Astrocyte (in vitro differentiated cells and primary cell): ENCODE results near the gene CACNA1H. TPM values are rescaled to one million over a fixed set of nuclear protein-coding genes. Genes with fewer than 3 reads are reported as not detected.

Source experiments
- DNase-seq: peaks from one replicate; pipeline ENCODE4 v3.0.0-alpha.2; 2010; ENCODE audit warnings: low read depth
- FAIRE-seq: peaks from 2 replicates; lab custom pipeline; 2011; peaks lifted over from hg19 to GRCh38; lab: Jason Lieb, UNC
- H2AFZ ChIP-seq: 2 replicates; pipeline ENCODE4 v1.6.0; 2012; ENCODE audit warnings: low read depth, low read length, inconsistent platforms
- H3K27ac ChIP-seq: 2 replicates; pipeline ENCODE4 v1.5.1; 2011; ENCODE audit warnings: low read depth, low read length, inconsistent platforms
- H3K27me3 ChIP-seq: 2 replicates; pipeline ENCODE4 v1.6.0; 2011; ENCODE audit warnings: low read length, inconsistent platforms; ENCODE audit not compliant: insufficient read depth
- H3K36me3 ChIP-seq: 2 replicates; pipeline ENCODE4 v1.5.1; 2011; ENCODE audit warnings: low read length, inconsistent platforms; ENCODE audit not compliant: insufficient read depth
- H3K4me1 ChIP-seq: 2 replicates; pipeline ENCODE4 v1.5.1; 2011; ENCODE audit warnings: low read length, inconsistent platforms; ENCODE audit not compliant: insufficient read depth
- H3K4me2 ChIP-seq: 2 replicates; pipeline ENCODE4 v1.6.0; 2012; ENCODE audit warnings: low read length, inconsistent platforms
- H3K4me3 ChIP-seq: 2 replicates; pipeline ENCODE4 v1.5.1; 2011; ENCODE audit warnings: low read depth, mild to moderate bottlenecking, low read length, inconsistent platforms; ENCODE audit not compliant: insufficient read depth
- H3K79me2 ChIP-seq: 2 replicates; pipeline ENCODE4 v1.6.0; 2012; ENCODE audit warnings: mild to moderate bottlenecking, low read length, inconsistent platforms; ENCODE audit not compliant: insufficient read depth
- H3K9ac ChIP-seq: 2 replicates; pipeline ENCODE4 v1.6.0; 2012; ENCODE audit warnings: mild to moderate bottlenecking, low read length, inconsistent platforms
- H3K9me3 ChIP-seq: 2 replicates; pipeline ENCODE4 v1.5.1; 2012; ENCODE audit warnings: low read depth, mild to moderate bottlenecking, low read length, inconsistent platforms; ENCODE audit not compliant: insufficient read depth
- H4K20me1 ChIP-seq: 2 replicates; pipeline ENCODE4 v1.6.0; 2012; ENCODE audit warnings: low read length, inconsistent platforms; ENCODE audit not compliant: insufficient read depth
- H3K27ac Mint-ChIP-seq: one replicate; pipeline ENCODE4 v1.8.0; 2021; ENCODE audit warnings: mild to moderate bottlenecking, mixed read lengths; ENCODE audit not compliant: unreplicated experiment
- H3K27me3 Mint-ChIP-seq: one replicate; pipeline ENCODE4 v1.8.0; 2021; ENCODE audit warnings: low read depth, mixed read lengths; ENCODE audit not compliant: unreplicated experiment
- H3K36me3 Mint-ChIP-seq: one replicate; pipeline ENCODE4 v1.8.0; 2021; ENCODE audit warnings: low read depth, mixed read lengths; ENCODE audit not compliant: unreplicated experiment
- H3K4me1 Mint-ChIP-seq: one replicate; pipeline ENCODE4 v1.8.0; 2021; ENCODE audit warnings: low read depth, mixed read lengths; ENCODE audit not compliant: unreplicated experiment
- H3K4me3 Mint-ChIP-seq: one replicate; pipeline ENCODE4 v1.8.0; 2021; ENCODE audit warnings: mild to moderate bottlenecking, moderate library complexity, mixed read lengths; ENCODE audit not compliant: unreplicated experiment
- H3K9me3 Mint-ChIP-seq: one replicate; pipeline ENCODE4 v1.8.0; 2021; ENCODE audit warnings: mild to moderate bottlenecking, mixed read lengths; ENCODE audit not compliant: unreplicated experiment
- EZH2 ChIP-seq: IDR thresholded peaks from 2 replicates; pipeline ENCODE4 v1.6.1; 2012; ENCODE audit warnings: mild to moderate bottlenecking, low read length, inconsistent platforms; ENCODE audit not compliant: insufficient read depth
- total RNA-seq: library from RNA; stranded (reverse); gene quantifications from 2 replicates; pipeline ENCODE4 v1.2.1, GENCODE V29; 2021
- TF ChIP-seq, protein P1 (sequence below): IDR thresholded peaks from 2 replicates; pipeline ENCODE4 v1.5.1; 2011; ENCODE audit warnings: low read depth, mild to moderate bottlenecking, inconsistent platforms, low read length, moderate library complexity; ENCODE audit not compliant: insufficient read depth

CACNA1H gene
- total RNA-seq, 1 donor from 2014 or later, result 21.7 TPM

DNA sequence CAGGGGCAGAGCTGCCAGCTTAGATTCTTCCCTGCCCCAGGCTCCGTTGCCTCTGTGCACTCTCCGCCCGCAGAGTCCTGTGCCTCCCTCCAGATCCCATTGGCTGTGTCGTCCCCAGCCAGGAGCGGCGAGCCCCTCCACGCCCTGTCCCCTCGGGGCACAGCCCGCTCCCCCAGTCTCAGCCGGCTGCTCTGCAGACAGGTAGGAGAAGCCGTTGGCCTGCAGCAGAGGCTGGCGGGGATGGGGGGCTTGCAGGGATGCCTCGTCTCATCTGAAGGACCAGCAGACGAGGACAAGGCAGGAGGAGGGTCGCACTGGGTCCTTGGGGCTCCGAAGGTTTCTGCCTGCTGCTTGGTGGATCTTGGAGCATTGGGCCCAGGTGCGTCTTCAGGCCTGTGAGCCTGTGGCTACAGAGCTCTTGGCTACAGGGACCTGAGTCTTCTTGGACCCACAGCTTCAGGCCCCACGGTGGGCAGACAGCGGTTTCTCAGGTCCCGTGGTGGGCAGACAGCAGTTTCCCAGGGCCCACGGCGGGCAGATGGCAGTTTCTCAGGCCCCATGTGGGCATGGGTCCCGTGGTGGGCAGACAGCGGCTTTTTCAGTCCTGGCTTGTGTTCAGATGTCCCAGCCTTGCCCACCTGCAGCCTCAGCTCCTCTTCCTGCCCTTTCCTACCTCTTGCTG lies 66.2 kb downstream of the CACNA1H start:
- Histone ChIP-seq H2AFZ (no peak overlapping the region), H4K20me1 (no peaks in the 10 kb centered on the region), H3K4me1 (no peaks in the 10 kb centered on the region), H3K4me2 (no peak overlapping the region), H3K27ac (no peak overlapping the region), H3K27me3 (no peaks in the 10 kb centered on the region), H3K9me3 (no peaks in the 10 kb centered on the region), H3K4me3 (no peak overlapping the region), H3K9ac (no peak overlapping the region), H3K36me3 (no peaks in the 10 kb centered on the region), H3K79me2 (no peaks in the 10 kb centered on the region)
- Mint-ChIP-seq H3K27ac (no peak overlapping the region), H3K9me3 (no peaks in the 10 kb centered on the region), H3K4me3 (no peak overlapping the region), H3K27me3 (peaks cover 9% of the 10 kb centered on the region), H3K4me1 (no peaks in the 10 kb centered on the region), H3K36me3 (peaks cover 4% of the 10 kb centered on the region)
- DNase-seq (no peak), FAIRE-seq (no peak)
- TF ChIP-seq, protein P1, sequence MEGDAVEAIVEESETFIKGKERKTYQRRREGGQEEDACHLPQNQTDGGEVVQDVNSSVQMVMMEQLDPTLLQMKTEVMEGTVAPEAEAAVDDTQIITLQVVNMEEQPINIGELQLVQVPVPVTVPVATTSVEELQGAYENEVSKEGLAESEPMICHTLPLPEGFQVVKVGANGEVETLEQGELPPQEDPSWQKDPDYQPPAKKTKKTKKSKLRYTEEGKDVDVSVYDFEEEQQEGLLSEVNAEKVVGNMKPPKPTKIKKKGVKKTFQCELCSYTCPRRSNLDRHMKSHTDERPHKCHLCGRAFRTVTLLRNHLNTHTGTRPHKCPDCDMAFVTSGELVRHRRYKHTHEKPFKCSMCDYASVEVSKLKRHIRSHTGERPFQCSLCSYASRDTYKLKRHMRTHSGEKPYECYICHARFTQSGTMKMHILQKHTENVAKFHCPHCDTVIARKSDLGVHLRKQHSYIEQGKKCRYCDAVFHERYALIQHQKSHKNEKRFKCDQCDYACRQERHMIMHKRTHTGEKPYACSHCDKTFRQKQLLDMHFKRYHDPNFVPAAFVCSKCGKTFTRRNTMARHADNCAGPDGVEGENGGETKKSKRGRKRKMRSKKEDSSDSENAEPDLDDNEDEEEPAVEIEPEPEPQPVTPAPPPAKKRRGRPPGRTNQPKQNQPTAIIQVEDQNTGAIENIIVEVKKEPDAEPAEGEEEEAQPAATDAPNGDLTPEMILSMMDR, result no peak
- TF ChIP-seq EZH2, result no peak

DNA sequence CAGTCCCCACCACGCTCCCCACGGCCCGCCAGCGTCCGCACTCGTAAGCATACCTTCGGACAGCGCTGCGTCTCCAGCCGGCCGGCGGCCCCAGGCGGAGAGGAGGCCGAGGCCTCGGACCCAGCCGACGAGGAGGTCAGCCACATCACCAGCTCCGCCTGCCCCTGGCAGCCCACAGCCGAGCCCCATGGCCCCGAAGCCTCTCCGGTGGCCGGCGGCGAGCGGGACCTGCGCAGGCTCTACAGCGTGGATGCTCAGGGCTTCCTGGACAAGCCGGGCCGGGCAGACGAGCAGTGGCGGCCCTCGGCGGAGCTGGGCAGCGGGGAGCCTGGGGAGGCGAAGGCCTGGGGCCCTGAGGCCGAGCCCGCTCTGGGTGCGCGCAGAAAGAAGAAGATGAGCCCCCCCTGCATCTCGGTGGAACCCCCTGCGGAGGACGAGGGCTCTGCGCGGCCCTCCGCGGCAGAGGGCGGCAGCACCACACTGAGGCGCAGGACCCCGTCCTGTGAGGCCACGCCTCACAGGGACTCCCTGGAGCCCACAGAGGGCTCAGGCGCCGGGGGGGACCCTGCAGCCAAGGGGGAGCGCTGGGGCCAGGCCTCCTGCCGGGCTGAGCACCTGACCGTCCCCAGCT lies 67.3 kb downstream of the CACNA1H start:
- Histone ChIP-seq H3K27ac (no peak overlapping the region), H3K27me3 (no peaks in the 10 kb centered on the region), H3K4me2 (no peak overlapping the region), H3K9me3 (no peaks in the 10 kb centered on the region), H3K4me3 (no peak overlapping the region), H3K9ac (no peak overlapping the region), H3K79me2 (no peaks in the 10 kb centered on the region), H4K20me1 (no peaks in the 10 kb centered on the region), H2AFZ (no peak overlapping the region), H3K36me3 (no peaks in the 10 kb centered on the region), H3K4me1 (no peaks in the 10 kb centered on the region)
- Mint-ChIP-seq H3K27ac (no peak overlapping the region), H3K9me3 (no peaks in the 10 kb centered on the region), H3K4me1 (no peaks in the 10 kb centered on the region), H3K4me3 (no peak overlapping the region), H3K27me3 (peaks cover 9% of the 10 kb centered on the region), H3K36me3 (peaks cover 4% of the 10 kb centered on the region)
- DNase-seq (no peak), FAIRE-seq (no peak)
- TF ChIP-seq, protein P1, result no peak
- no peak for TF ChIP-seq EZH2
